Testis (tissue), 3 donors: ENCODE results near the gene CDK16. TPM values are rescaled to one million over a fixed set of nuclear protein-coding genes. Genes with fewer than 3 reads are reported as not detected.
"Not testable (repeated sequence)": the region's sequence is repeated elsewhere in the genome, so short reads cannot be mapped to it uniquely, and the experiment has no call there.

ENCODE experiments used
- DNase-seq: peaks from one replicate; pipeline ENCODE4 v3.0.0-alpha.2; 2019
- H3K27ac ChIP-seq, 2 donors: fragments of 200-600 bp; sonication (generic); one replicate each; pipeline ENCODE4 v1.5.1; 2019
- H3K27me3 ChIP-seq: fragments of 200-600 bp; sonication (generic); one replicate; pipeline ENCODE4 v1.5.1; 2019
- H3K36me3 ChIP-seq: fragments of 200-600 bp; sonication (generic); one replicate; pipeline ENCODE4 v1.5.1; 2017; ENCODE audit warnings: low read depth; ENCODE audit errors: missing control alignments
- H3K4me1 ChIP-seq: fragments of 200-600 bp; sonication (generic); one replicate; pipeline ENCODE4 v1.5.1; 2019
- H3K4me3 ChIP-seq, 2 donors: fragments of 200-600 bp; sonication (generic); one replicate each; pipeline ENCODE4 v1.5.1; 2017 to 2019
- H3K9me3 ChIP-seq: fragments of 200-600 bp; sonication (generic); one replicate; pipeline ENCODE4 v1.5.1; 2017
- POLR2A ChIP-seq: fragments of 450-650 bp; IDR thresholded peaks from one replicate; pipeline ENCODE4 v1.6.1; 2017; ENCODE audit warnings: antibody characterized with exemption, mild to moderate bottlenecking, moderate library complexity
- WGBS, 2 donors: methylation state at CpG; one replicate each; pipeline ENCODE4 v1.1.5; 2018; 5-methylcytosine and 5-hydroxymethylcytosine counted together
- intact Hi-C: fragments of 100-400 bp; cut with DNase I; formaldehyde crosslinking; loops from one replicate; pipeline ENCODE4 v1.15.1; 2023; ENCODE audit warnings: low total_unique reads
- polyA plus RNA-seq: library from polyadenylated mRNA; stranded (reverse); fragments of 350-450 nt; fragmentation: Illumina TruSeq; extraction: RNeasy Lipid Tissue Mini Kit (QIAGEN cat#74804); gene quantifications from one replicate; pipeline ENCODE4 v1.2.3, GENCODE V29; 2014; ENCODE audit warnings: low read depth, low replicate concordance; ENCODE audit not compliant: insufficient read depth
- total RNA-seq, 2 donors: library from RNA; depleted of rRNA; stranded (reverse); fragments of >200 nt; gene quantifications; one replicate each; pipeline ENCODE4 v1.2.3, GENCODE V29; 2016
- TF ChIP-seq, protein P1 (sequence below), 3 experiments: fragments of 450-650 bp in 2 of 3; fragments of 200-600 bp in 1 of 3; sonication (generic) in 1 of 3; IDR thresholded peaks; one replicate each; pipeline ENCODE4 v1.5.1; 2016 to 2019; ENCODE audit warnings: antibody characterized with exemption in 3 of 3, mild to moderate bottlenecking in 2 of 3, moderate library complexity in 1 of 3

The CDK16 gene
- total and polyA plus RNA-seq, 3 donors from 2014 or later: 122 to 245 (median 195) TPM

DNA sequence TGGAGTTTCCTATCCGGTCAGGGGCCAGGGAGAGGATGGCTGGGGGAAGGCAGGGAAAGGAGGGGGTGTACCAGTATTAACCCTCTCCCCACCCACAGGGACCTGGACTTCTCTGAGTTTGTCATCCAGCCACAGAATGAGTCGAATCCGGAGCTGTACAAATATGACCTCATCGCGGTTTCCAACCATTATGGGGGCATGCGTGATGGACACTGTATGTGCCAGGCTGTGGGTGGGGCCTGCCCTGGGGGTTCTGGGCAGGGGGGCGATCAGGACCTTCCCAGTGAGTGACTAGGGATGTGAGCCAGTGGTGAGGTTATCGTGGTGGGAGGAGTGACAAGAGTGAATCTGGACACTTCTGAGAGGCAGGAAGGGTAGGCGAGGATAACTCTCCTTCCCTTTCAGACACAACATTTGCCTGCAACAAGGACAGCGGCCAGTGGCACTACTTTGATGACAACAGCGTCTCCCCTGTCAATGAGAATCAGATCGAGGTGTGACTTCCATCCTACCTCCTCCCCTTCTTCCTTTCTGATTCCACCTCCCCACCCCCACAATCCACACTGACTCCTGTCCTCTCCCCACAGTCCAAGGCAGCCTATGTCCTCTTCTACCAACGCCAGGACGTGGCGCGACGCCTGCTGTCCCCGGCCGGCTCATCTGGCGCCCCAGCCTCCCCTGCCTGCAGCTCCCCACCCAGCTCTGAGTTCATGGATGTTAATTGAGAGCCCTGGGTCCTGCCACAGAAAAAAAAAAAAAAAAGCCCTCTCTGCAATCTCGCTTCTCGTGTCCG, 28.9 kb downstream of the CDK16 start:
- Histone ChIP-seq H3K27me3 (no peaks in the 10 kb centered on the region), H3K36me3 (no peaks in the 10 kb centered on the region), H3K9me3 (no peaks in the 10 kb centered on the region), H3K4me1 (no peaks in the 10 kb centered on the region), H3K27ac (no peak overlapping the region), H3K4me3 (no peak overlapping the region)
- DNase-seq: no peak
- intact Hi-C loops: no loop called here
- no peak for TF ChIP-seq POLR2A
- 60 to 78% methylated on average over 7 to 23 of the region's 23 CpGs for WGBS, 2 donors

GRCh38 chrX:47247999-47248320, 29.5 kb downstream of the CDK16 start:
- WGBS, 2 donors: 52 to 53% methylated on average over 8 to 13 of the region's 13 CpGs
- H3K36me3 ChIP-seq: no peaks in the 10 kb centered on the region

GRCh38 chrX:47248576-47248975, 30.1 kb downstream of the CDK16 start:
- H3K36me3 ChIP-seq: no peaks in the 10 kb centered on the region
- H3K4me3 ChIP-seq: no peak overlapping the region
- DNase-seq: no peak
- H3K4me1 ChIP-seq: no peaks in the 10 kb centered on the region
- no peak for TF ChIP-seq POLR2A
- TF ChIP-seq, protein P1, sequence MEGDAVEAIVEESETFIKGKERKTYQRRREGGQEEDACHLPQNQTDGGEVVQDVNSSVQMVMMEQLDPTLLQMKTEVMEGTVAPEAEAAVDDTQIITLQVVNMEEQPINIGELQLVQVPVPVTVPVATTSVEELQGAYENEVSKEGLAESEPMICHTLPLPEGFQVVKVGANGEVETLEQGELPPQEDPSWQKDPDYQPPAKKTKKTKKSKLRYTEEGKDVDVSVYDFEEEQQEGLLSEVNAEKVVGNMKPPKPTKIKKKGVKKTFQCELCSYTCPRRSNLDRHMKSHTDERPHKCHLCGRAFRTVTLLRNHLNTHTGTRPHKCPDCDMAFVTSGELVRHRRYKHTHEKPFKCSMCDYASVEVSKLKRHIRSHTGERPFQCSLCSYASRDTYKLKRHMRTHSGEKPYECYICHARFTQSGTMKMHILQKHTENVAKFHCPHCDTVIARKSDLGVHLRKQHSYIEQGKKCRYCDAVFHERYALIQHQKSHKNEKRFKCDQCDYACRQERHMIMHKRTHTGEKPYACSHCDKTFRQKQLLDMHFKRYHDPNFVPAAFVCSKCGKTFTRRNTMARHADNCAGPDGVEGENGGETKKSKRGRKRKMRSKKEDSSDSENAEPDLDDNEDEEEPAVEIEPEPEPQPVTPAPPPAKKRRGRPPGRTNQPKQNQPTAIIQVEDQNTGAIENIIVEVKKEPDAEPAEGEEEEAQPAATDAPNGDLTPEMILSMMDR (IDR thresholded peaks at IDR 0.05): no peak
- intact Hi-C loops: no loop called here
- H3K27me3 ChIP-seq: no peaks in the 10 kb centered on the region
- H3K27ac ChIP-seq: no peak overlapping the region
- no peaks in the 10 kb centered on the region for H3K9me3 ChIP-seq
- 89% methylated on average over 4 of the region's 6 CpGs; no CpG with 5 or more reads in 1 of the 2 donors for WGBS, 2 donors

More at GRCh38 chrX:47247999-47248320, 29.5 kb downstream of the CDK16 start:
- H3K27ac ChIP-seq: no peak overlapping the region
- no peak for DNase-seq
- no peaks in the 10 kb centered on the region for H3K4me1 ChIP-seq
- intact Hi-C loops: no loop called here
- TF ChIP-seq, protein P1 (IDR thresholded peaks at IDR 0.05): no peak
- no peak for TF ChIP-seq POLR2A
- no peaks in the 10 kb centered on the region for H3K27me3 ChIP-seq
- no peaks in the 10 kb centered on the region for H3K9me3 ChIP-seq
- no peak overlapping the region for H3K4me3 ChIP-seq

DNA sequence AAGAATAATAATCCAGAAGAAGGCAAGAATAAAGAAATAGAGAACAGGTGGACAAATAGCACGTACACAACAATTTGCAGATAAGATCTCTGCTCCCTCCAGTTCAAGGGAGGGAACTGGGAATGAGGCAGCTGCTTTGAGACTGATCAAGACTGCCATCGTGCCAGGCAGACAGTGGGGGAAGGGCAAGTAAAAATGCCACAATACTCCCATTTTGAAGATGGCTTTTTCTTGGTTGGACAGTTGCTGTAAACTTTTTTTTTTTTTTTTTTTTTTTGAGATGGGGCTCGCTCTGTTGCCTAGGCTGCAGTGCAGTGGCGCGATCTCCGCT, 31.5 kb downstream of the CDK16 start:
- no peaks in the 10 kb centered on the region for H3K27me3 ChIP-seq
- H3K4me1 ChIP-seq: no peaks in the 10 kb centered on the region
- 82 to 89% methylated on average over 5 to 6 of the region's 6 CpGs for WGBS, 2 donors
- no peak for TF ChIP-seq POLR2A
- TF ChIP-seq, protein P1 (IDR thresholded peaks at IDR 0.05): no peak
- DNase-seq: no peak
- no peaks in the 10 kb centered on the region for H3K36me3 ChIP-seq
- intact Hi-C loops: no loop called here
- no peak overlapping the region for H3K27ac ChIP-seq
- H3K4me3 ChIP-seq: no peak overlapping the region
- no peaks in the 10 kb centered on the region for H3K9me3 ChIP-seq

GRCh38 chrX:47257620-47258019, 39.1 kb downstream of the CDK16 start:
- H3K27ac ChIP-seq, DNase-seq, H3K36me3 ChIP-seq, intact Hi-C loops, H3K27me3 ChIP-seq, H3K4me3 ChIP-seq, H3K9me3 ChIP-seq, H3K4me1 ChIP-seq: not testable (repeated sequence)
- WGBS, 2 donors: 90 to 95% methylated on average over 12 of the region's 12 CpGs
